ENCODE measurements around the gene SMARCA2.

The SMARCA2 gene

GRCh38 chr9:2159521-2160454, 144.6 kb downstream of the SMARCA2 start:
- no peak for TF ChIP-seq CTCF (IDR thresholded peaks at IDR 0.05)

- no peak for TF ChIP-seq CTCF (IDR thresholded peaks at IDR 0.05)
Measured at GRCh38 chr9:2161661-2162060, 146.5 kb downstream of the SMARCA2 start.

GRCh38 chr9:2163231-2163885, 148.2 kb downstream of the SMARCA2 start:
- no peak for TF ChIP-seq CTCF (IDR thresholded peaks at IDR 0.05)

- TF ChIP-seq CTCF (IDR thresholded peaks at IDR 0.05), result no peak
Measured at GRCh38 chr9:2164268-2164667, 149.1 kb downstream of the SMARCA2 start.

- TF ChIP-seq CTCF (IDR thresholded peaks at IDR 0.05), result no peak
Measured at GRCh38 chr9:2166203-2166602, 151.1 kb downstream of the SMARCA2 start.

GRCh38 chr9:2169035-2169434, 153.9 kb downstream of the SMARCA2 start:
- TF ChIP-seq CTCF (IDR thresholded peaks at IDR 0.05), result no peak

GRCh38 chr9:2170722-2171121, 155.6 kb downstream of the SMARCA2 start:
- TF ChIP-seq CTCF (IDR thresholded peaks at IDR 0.05), result no peak
